ENCODE data around the gene PRR15.

PRR15 gene, protein sequence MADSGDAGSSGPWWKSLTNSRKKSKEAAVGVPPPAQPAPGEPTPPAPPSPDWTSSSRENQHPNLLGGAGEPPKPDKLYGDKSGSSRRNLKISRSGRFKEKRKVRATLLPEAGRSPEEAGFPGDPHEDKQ

DNA sequence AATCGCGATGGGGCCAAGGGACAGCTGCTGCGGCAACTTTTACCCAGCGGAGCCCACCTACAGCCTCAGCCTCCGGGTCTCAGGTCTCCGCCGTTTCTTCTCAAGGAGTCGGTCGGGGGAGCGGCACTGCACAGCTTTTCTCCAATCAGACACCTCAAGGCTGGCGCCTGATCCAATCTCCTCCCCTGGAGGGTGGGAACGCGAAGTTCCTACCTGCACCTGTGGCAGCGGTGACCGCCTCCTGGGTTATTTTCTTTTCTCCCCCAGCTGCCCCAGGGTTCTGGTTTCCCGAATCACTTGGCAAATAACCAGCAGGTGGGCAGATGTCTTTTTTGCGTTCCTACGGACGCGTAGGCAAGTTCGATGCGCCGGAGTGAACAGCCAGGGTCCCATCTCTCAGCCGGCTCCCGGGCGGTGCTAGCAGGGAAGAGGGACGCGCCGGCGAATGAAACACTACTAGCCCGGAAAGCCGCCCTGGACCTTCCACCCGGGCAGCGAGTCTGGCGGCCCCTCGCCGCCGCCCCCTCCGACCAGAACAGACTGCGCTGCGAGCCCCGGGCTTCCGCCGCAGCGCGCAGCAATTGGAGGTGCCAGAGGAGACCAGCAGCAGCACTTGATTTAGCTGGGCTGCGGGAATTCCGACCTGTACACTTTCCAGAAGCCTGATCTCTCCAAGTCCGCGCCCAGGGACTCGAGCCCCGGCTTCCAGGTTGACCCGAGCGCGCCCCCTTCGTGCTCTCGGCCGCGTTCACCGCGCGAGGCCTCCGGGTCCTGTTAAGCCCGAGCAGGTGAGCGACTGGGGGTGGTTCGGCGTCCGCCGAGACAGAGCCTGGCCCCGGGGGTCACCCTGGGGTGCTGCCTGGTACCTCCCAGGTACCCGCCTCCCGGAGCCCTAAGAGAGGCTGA lies at the start of gene PRR15:
Gene PRR15, plus strand, starts transcription at position 246 of the 906 bp plus-strand sequence. CDS start 2,495 bp downstream, outside the sequence.
- TF ChIP-seq GATA3 (IDR thresholded peaks at IDR 0.05; ENCODE audit: low read depth, low read length) (no peak), GATA2 (IDR thresholded peaks at IDR 0.05; ENCODE audit: low read depth, low read length) (0 out of 2 replicates have a peak, but pooled peaks have one; percentile 9)

DNA sequence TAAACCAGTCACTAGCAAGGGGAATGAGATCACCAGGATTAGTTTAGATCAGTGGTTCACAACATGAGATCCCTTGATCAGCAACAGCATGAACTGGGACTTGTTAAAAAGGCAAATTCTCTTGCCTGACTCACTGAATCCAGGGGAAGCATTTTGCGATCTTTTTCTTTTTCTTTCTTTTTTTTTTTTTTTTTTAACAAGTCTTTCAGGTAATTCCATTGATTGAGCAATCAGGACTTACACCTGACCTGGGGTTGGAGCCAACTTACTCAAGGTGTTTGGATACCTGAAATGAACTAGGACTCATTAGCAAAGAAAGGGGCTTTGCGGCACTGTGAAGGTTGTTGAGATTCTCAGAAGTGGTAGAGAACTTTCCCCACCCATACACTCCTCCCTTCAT lies 47.1 kb upstream of the PRR15 start:
- TF ChIP-seq GATA2 (IDR thresholded peaks at IDR 0.05; ENCODE audit: low read depth, low read length) (no peak), GATA3 (IDR thresholded peaks at IDR 0.05; ENCODE audit: low read depth, low read length) (no peak)

DNA sequence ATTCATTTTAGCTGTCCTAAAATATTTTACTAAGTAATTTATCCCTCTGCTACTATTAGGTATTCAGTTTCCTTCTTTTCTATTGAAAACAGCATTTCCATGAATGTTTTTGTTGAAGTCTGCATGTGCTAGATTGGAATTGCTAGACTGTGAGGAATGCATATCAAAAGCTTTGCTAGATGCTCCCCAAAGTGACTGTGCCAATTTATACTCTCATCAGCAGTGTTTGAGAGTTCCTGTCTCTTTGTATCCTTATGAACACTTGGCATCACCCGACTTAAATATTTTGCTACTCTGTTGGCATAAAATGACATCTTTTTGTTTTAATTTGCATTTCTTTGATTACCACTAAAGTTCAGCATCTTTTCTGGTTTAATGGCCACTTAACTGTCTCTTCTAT lies 45.0 kb upstream of the PRR15 start:
- TF ChIP-seq GATA2 (IDR thresholded peaks at IDR 0.05; ENCODE audit: low read depth, low read length) (no peak), GATA3 (IDR thresholded peaks at IDR 0.05; ENCODE audit: low read depth, low read length) (no peak)

DNA sequence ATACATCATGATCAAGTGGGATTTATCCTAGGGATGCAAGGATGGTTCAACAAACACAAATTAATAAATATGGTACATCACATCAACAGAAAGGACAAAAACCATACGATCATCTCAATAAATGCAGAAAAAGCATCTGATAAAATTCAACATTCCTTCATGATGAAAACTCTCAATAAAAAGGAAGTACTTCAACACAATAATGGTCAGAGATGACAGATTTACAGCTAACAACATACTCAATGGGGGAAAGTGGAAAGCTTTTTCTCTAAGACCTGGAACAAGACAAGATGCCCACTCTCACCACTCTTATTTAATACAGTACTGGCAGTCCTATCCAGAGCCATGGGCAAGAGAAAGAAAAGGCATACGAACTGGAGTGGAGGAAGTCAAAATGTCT lies 39.9 kb upstream of the PRR15 start:
- no peak for TF ChIP-seq GATA2 (IDR thresholded peaks at IDR 0.05; ENCODE audit: low read depth, low read length)
- no peak for TF ChIP-seq GATA3 (IDR thresholded peaks at IDR 0.05; ENCODE audit: low read depth, low read length)

DNA sequence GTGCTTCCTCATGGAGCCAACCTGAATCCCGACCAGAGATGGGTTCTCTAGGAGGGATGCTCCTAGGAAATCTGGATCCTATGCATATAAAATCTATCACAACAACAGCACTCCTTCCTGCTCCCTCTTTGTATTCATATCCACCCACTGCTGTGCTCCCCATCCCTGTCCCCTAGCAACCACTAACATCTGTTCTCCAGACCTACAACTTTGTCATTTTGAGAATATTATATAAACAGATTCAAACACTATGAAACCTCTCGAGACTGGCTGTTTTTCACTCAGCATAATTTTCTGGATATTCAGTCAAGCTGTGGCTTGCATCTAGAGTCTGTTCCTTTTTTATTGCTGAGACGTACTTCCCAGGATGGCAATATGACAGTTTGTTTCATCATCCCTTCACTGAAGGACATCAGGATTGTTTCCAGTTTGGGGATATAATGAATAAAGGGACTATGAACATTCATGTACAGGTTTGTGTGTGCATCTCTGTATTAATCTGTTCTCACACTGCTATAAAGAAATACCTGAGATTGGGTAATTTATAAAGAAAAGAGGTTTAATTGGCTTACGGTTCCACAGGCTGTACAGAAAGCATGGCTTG lies 36.0 kb upstream of the PRR15 start:
- no peak for TF ChIP-seq GATA2 (IDR thresholded peaks at IDR 0.05; ENCODE audit: low read depth, low read length)
- no peak for TF ChIP-seq GATA3 (IDR thresholded peaks at IDR 0.05; ENCODE audit: low read depth, low read length)

DNA sequence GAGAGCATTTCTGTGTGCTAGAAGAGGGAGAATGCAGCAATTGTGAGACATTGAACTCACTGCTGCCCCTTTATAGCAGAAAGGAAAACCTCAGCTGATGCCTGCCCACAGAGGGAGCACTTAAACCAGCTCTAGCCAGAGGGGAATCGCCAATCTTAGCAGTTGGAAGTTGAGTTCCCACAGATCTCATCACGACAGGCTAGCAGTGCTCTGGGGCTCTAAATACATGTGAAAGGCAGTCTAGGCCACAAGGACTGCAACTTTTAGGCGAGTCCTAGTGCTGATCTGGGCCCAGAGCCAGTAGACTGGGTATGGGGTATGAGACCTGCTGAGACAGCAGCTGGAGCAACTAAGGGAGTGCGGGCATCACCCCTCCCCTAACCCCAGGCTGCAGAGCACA lies 25.2 kb upstream of the PRR15 start:
- no peak for TF ChIP-seq GATA3 (IDR thresholded peaks at IDR 0.05; ENCODE audit: low read depth, low read length)
- no peak for TF ChIP-seq GATA2 (IDR thresholded peaks at IDR 0.05; ENCODE audit: low read depth, low read length)

DNA sequence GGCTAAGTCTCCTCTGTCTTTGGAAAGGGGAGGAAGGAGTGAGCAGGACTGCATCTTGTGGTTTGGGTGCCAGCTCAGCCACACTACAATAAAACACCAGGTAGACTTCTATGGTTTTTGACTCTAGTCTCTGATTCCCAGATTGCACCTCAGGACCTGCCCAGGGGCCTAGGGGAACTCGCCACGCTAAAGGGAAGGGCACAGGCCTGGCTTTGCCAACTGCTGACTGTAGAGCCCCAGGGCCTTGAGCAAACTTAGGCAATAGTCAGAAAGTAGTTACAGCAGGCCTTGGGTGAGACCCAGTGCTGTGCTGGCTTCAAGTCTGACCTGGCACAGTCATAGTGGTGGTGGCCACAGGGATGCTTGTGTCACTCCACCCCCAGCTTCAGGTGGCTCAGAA lies 24.2 kb upstream of the PRR15 start:
- TF ChIP-seq GATA2 (IDR thresholded peaks at IDR 0.05; ENCODE audit: low read depth, low read length), result no peak

DNA sequence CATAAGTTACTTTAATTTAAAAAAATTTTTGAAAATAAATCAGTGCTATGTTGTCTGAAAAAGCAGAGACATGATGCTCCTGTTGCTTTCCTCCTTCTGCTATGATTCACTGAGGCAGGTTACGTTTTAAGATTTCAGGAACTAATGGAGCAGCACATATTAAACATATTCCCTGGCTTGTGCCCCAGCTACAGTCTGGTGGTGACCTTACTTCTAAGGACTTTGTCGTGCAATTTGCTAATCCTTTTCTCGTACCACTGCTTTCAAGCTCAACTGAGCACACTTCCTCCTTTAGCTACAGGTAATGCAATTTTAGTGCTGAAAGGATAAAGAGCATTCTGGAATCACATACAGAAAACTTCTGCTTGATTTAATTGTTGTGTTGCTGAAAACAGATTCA lies 16.2 kb upstream of the PRR15 start:
- TF ChIP-seq GATA2 (IDR thresholded peaks at IDR 0.05; ENCODE audit: low read depth, low read length) (no peak), GATA3 (IDR thresholded peaks at IDR 0.05; ENCODE audit: low read depth, low read length) (no peak)

DNA sequence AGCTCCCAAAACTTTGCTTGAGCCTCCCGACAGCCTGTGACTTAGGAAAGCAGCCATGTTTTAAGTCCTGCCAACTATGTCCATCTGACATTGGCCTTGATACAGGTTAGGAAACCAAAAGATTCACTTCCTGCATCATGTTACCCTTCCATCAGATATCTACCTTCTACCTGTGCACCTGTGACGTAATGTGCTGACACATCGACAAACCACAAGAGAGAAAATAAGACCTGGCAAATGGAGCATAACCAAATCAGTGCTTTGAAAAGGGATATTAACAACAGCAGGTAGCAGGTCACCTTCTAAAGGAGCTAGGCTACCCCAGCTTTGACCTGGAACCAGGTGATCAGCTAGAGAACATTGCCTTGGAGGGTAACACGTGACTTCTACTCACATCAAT lies 14.8 kb upstream of the PRR15 start:
- TF ChIP-seq GATA2 (IDR thresholded peaks at IDR 0.05; ENCODE audit: low read depth, low read length) (no peak), GATA3 (IDR thresholded peaks at IDR 0.05; ENCODE audit: low read depth, low read length) (no peak)

DNA sequence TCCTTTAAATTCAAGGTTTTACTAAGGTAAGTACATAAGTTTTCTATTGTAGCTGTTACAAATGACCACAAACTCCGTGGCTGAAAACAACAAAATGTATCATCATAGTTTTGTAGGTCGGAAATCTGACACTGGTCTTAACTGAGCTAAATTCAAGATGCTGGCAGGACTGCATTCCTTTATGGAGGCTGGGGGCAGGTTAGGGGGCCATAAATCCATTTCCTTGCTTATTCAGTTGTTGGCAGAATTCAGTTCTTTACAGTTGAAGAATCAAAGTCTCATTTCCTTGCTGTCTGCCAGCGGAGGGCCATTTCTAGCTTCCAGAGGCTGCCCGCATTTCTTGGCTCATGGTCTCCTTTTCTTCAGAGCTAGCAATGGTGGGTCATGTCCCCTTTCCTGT lies 11.2 kb upstream of the PRR15 start:
- TF ChIP-seq GATA3 (IDR thresholded peaks at IDR 0.05; ENCODE audit: low read depth, low read length), result no peak
- TF ChIP-seq GATA2 (IDR thresholded peaks at IDR 0.05; ENCODE audit: low read depth, low read length), result no peak

DNA sequence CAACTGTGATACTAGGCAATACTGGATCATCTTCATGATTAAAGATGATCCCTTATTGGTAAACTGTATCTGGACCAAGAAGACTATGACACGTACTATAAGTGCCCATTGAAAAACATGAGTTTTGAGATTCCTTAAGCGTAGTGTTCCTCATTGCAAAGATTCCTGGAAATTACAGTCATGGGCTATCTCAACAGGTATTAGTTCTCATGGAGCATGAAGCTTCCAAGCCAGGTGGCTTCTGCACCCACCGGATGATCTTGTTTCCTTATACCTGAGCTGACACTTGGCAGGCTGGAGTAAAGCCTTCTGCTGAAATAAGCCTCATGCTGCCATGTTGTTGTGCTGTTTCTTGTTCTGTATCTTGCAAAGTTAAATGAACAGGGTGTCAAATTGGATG lies 8.6 kb upstream of the PRR15 start:
- TF ChIP-seq GATA2 (IDR thresholded peaks at IDR 0.05; ENCODE audit: low read depth, low read length), result no peak

DNA sequence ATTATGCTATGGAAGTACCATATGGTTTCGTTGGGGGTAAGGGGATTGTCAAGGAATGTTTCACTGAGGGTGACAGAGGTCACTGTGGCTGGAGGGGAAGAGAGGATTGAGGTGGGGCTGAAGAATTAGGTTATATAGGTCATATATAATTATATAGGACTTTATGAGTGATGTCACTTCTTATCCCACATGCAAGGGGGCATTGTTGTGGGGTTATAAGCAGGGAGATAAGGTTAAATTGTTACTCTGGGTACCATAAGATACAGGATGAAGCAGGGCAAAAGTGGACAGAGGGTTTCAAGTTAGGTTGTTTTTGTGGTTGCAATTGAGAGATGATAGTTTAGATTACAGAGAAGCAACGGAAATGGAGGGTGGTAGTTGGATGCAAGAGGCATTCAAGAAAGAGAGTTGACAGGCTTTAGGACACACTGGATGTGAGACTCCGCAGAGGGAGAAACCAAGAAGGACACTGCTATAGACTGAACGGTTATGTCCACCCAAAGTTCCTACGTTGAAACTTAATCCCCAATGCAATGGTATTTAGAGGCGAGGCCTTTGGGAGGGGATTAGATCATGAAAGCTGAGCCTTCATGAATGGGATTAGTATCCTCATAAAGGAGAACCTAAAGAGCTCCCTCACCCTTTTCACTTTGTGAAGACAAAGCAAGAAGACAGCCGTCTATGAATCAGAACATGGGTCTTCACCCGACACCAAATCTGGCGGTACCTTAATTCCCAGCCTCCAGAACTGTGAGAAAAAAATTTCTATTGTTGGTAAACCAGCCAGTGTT lies 7.0 kb upstream of the PRR15 start:
- TF ChIP-seq GATA3 (IDR thresholded peaks at IDR 0.05; ENCODE audit: low read depth, low read length), result no peak
- TF ChIP-seq GATA2 (IDR thresholded peaks at IDR 0.05; ENCODE audit: low read depth, low read length), result no peak

DNA sequence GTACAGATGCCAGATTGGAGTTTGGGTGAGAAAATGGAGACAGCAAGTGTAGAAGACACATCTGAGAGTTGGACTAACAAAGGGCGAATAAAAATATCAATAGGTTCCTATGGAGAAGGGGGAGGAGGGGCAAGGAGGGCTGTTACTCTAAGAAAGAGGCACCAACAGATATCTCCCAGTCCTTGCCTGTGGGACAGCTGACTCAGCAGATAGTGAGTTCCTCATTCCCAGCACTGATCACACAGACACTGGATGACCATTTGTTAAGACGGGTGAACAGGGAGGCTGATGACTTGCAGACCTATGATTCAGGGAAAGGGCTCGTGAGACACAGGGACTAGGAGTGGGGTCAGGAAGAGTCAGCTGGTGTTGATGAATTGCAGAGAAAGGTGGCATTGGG lies 5.7 kb upstream of the PRR15 start:
- TF ChIP-seq GATA3 (IDR thresholded peaks at IDR 0.05; ENCODE audit: low read depth, low read length), result no peak
- TF ChIP-seq GATA2 (IDR thresholded peaks at IDR 0.05; ENCODE audit: low read depth, low read length), result no peak

DNA sequence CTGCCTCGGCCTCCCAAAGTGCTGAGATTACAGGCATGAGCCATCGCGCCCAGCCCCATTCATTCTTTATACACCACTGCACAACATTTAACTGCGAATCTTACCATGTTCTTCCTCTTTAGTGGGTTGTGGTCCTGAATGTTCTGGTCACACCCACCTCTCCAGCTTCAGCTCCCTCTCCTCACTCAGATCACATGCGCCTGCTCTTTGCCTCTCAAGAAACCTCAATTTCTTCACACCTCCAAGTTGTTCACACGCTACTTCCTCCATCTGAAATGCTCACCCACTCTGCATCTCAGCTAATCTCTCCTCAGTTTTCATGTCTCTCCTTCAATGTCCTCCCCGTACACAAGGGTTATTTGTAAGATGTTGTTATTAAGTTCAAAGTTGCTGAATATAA lies 2.4 kb upstream of the PRR15 start:
- TF ChIP-seq GATA3 (IDR thresholded peaks at IDR 0.05; ENCODE audit: low read depth, low read length), result no peak
- TF ChIP-seq GATA2 (IDR thresholded peaks at IDR 0.05; ENCODE audit: low read depth, low read length), result no peak

All from SH-SY5Y (cell line).